H1 (cell line): ENCODE measurements around the gene TPPP3.

Source experiments
- CEBPB ChIP-seq: IDR thresholded peaks from 2 replicates; pipeline ENCODE4 v1.6.1; 2012; ENCODE audit warnings: low read depth, low read length
- POLR2A ChIP-seq, 2 experiments: IDR thresholded peaks; 1 replicate in 1 of 2; 2 replicates in 1 of 2; pipeline ENCODE4 v1.6.1; 2011; ENCODE audit warnings: low read depth in 2 of 2, low read length in 2 of 2, mild to moderate bottlenecking in 2 of 2; ENCODE audit errors: control extremely low read depth in 1 of 2
- SRF ChIP-seq: IDR thresholded peaks from 2 replicates; pipeline ENCODE4 v1.6.1; 2011; ENCODE audit warnings: mild to moderate bottlenecking, low read depth, low read length, moderate library complexity
- TF ChIP-seq, protein P1 (sequence below), 3 experiments: IDR thresholded peaks; 1 replicate in 2 of 3; 2 replicates in 1 of 3; pipeline versions ENCODE4 v1.5.1 to v1.6.1; 2011; ENCODE audit warnings: low read length in 3 of 3, mild to moderate bottlenecking in 3 of 3, inconsistent platforms in 2 of 3, low read depth in 1 of 3, moderate library complexity in 1 of 3; ENCODE audit not compliant: insufficient read depth in 1 of 3; ENCODE audit errors: control extremely low read depth in 1 of 3

DNA sequence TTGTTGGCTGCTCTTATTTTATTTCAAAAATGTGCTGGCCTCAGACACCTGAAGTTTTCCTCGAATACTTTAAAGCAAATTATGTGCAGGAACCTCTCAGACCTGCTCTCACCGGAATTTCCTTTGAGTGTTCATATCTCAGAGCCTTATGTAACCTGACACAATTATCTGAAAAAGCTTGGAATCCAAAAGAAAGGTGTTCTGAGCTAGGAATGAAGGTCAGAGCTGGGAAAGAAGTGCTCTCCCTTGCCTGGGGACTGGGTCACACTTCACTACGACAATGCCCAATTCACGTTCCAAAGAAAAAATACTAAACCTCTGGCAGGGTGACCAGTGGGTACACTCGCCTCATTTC, 30.9 kb upstream of the TPPP3 start:
- TF ChIP-seq SRF (no peak), CEBPB (no peak), POLR2A (IDR thresholded peaks at IDR 0.05; ENCODE audit: control extremely low read depth in 1 of 2, low read depth in 2 of 2, low read length in 2 of 2) (no peak)
- TF ChIP-seq, protein P1, sequence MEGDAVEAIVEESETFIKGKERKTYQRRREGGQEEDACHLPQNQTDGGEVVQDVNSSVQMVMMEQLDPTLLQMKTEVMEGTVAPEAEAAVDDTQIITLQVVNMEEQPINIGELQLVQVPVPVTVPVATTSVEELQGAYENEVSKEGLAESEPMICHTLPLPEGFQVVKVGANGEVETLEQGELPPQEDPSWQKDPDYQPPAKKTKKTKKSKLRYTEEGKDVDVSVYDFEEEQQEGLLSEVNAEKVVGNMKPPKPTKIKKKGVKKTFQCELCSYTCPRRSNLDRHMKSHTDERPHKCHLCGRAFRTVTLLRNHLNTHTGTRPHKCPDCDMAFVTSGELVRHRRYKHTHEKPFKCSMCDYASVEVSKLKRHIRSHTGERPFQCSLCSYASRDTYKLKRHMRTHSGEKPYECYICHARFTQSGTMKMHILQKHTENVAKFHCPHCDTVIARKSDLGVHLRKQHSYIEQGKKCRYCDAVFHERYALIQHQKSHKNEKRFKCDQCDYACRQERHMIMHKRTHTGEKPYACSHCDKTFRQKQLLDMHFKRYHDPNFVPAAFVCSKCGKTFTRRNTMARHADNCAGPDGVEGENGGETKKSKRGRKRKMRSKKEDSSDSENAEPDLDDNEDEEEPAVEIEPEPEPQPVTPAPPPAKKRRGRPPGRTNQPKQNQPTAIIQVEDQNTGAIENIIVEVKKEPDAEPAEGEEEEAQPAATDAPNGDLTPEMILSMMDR (IDR thresholded peaks at IDR 0.05; ENCODE audit: control extremely low read depth in 1 of 3, insufficient read depth in 1 of 3, low read depth in 1 of 3, low read length in 3 of 3): no peak
